HG03139 (cell line): ENCODE measurements around the gene RHOT1.
"Not testable (repeated sequence)": the region's sequence is repeated elsewhere in the genome, so short reads cannot be mapped to it uniquely, and the experiment has no call there.

Experiments used
- ATAC-seq: cut with Tn5 transposase; IDR thresholded peaks from one replicate; pipeline ENCODE4 v1.9.1; 2021; ENCODE audit not compliant: unreplicated experiment

RHOT1 gene

DNA sequence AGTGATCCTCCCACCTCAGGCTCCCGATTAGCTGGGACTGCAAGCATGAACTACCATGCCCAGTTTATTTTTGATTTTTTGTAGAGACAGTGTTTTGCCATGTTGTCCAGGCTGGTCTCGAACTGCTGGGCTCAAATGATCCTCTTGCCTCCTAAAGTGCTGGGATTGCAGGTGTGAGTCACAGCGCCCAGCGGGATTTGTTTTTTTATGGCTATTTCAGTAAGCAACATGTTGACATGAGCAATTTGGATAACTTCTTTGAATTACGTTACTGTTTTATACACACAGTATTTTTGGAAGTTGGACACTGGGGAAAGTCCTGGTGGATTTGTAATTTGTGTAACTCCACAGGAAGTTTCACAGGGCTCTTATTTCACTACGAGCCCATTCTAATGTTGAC is 18.5 kb upstream of the RHOT1 start:
- no peak for ATAC-seq

DNA sequence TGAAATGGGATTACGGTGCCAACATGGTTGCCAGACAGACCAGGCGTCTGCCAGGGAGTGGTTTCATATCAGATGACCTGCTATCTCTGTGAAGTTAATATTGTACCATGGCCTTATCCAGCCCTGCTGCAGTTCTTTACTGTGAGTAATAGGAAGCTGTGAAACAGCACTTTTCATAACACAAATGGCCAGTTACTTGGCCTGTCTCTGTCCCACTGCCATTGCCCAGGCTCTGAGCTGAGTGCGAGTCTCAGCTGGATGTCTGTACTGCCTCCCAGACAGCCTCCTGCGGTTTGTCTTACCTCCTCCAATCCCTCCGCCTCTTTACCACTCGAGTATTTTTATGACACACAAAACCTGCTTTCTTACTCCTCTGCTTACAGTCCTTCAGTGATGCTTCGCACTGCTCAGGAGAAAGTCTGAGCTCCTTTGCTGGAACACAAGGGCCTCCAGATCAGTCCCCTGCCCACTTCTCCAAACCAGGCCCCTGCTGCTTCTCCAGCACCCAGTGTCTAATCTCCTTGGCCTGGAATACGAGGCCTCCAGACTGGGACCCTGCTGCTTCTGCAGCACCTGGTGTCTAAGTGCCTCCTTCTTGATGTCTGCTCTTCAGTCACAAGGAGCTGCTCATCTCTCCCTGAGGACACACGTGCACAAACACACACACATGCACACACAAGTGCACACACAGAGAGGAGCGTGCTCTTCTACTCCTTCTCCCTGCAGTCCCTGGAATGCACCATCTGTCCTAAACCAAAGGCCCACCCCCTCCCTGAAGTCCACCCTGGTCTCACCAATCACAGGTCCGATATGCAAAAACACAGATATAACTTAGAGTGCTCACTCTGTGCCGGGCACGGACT is 17.1 kb upstream of the RHOT1 start:
- ATAC-seq = no peak

DNA sequence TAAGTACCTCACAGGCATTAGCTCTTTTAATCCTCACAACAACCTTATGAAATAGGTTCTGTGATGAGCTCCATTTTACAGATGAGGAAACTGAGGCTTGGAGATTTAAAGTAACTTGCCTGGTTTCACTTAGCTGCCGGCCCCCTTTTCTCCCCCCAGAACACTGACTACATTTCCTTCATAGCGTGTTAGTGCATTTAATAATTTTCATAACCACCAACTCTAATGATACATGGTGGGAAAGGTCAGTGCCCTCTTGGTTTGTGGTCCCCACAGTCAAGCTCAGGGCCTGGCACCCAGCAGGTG is 16.5 kb upstream of the RHOT1 start:
- ATAC-seq = no peak

DNA sequence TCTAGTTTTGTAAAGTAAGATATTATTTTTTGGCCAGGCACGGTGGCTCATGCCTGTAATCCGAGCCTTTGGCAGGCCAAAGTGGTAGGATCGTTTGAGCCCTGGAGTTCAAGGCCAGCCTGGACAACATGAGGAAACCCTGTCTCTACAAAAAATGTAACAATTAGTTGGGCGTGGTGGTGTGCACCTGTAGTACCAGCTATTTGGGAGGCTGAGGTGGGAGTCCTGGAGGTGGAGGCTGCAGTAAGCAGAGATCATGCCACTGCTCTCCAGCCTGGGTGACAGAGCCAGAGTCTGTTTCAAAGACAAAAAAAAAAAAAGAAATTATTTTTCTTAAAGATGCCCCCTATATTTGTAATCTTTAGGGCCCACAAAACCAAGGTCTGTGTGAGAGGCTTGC is 16.0 kb upstream of the RHOT1 start:
- ATAC-seq = no peak

DNA sequence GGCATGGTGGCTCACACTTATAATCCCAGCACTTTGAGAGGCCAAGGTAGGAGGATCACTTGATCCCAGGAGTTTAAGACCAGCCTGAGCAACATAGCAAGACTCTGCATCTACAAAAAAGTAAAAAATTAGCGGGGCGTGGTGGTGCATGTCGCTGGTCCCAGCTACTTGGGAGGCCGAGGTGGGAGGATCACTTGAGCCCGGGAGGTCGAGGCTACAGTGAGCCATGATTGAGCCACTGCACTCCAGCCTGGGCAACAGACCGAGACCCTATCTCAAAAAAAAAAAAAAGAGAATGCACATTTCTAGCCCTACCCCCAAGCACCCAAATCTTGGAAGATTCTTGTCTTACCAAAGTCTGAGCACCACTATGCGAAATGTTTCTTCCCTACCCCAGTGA is 15.6 kb upstream of the RHOT1 start:
- no peak for ATAC-seq

DNA sequence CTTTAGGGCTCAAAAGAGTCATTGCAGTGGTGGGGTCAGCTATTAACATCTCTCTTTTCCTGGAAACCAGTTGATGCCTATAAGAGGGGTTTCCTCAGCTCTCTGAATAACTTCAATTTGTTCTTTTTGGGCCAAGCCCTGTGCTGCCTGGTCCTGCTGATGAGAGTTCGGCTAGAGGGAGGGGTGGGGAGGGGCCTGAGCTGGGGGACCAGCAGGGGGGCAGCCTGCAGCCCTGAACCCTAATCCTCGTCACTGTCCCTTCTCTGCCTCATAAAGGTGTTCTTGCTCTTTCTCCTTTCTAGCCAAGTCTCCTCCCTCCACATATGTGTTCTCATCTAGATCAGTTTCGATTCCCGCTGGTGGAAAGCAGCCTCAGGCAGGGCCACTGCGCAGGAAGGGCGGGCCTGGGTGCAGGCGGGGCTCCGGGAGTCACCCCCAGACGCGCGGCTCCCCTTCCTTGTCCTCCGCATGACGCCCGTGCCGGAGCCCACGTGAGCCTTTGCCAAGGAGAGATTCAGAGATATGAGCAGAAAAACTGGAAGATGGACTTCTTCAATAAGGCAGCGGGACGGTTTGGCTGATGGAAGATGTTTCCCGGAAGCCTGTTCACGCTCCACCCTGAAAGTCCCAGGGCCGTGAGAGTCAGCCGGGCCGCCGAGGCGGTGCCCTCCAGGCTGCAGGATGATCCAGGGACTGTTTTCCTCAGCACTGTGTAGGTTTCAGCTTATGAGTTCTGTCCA is 15.0 kb upstream of the RHOT1 start:
- ATAC-seq = peak; percentile 68

DNA sequence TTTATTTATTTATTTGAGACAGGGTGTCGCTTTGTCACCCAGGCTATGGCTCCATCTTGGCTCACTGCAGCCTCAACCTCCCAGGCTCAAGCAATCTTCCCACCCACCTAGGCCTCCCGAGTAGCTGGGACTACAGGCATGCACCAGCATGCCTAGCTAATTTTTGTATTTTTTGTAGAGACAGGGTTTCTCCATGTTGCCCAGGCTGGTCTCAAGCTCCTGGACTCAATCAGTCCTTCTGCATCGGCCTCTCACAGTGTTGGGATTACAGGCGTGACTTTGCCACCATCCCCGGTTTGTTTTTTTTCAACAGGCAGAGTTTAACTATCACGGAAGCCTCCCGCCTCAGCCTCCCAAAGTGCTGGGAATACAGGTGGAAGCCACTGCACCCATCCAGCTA is 13.8 kb upstream of the RHOT1 start:
- not testable (repeated sequence) for ATAC-seq

- ATAC-seq = not testable (repeated sequence)
Observed at GRCh38 chr17:32135497-32136117, 6.7 kb upstream of the RHOT1 start.

- no peak for ATAC-seq
Observed at GRCh38 chr17:32136856-32137255, 5.4 kb upstream of the RHOT1 start.

DNA sequence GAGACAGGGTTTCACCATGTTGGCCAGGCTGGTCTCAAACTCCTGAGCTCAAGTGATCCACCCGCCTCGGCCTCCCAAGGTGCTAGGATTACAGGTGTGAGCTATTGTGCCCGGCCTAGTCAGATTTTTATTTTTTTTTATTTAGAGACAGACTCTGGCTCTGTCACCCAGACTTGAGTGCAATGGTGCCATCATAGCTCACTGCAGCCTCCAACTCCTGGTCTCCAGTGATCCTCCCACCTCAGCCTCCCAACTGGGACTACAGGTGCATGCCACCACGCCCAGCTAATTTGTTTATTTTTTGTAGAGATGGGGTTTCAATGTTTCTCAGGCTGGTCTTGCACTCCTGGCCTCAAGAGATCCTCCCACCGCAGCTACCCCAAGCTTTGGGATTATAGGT is 2.8 kb upstream of the RHOT1 start:
- ATAC-seq = not testable (repeated sequence)

DNA sequence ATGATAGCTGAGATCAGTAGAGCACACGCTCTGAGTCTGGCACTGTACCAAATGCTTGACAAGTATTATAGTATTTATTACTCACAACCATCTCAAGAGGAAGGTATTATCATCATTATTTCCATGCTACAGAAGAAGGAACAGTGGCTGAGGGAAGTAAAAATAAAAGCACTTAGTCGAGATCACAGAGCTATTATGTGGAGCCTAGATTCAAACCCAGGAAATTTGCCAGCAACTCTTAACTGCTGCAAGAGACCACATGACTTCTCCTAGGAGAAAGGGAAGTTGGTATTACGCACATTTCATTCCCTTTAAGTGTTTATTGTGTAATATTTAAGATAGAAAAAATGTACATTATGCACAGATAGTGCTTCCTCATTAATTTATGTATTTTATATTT is 1.0 kb upstream of the RHOT1 start:
- no peak for ATAC-seq

- ATAC-seq = no peak
Observed at GRCh38 chr17:32141679-32142037, 644 bp upstream of the RHOT1 start.

DNA sequence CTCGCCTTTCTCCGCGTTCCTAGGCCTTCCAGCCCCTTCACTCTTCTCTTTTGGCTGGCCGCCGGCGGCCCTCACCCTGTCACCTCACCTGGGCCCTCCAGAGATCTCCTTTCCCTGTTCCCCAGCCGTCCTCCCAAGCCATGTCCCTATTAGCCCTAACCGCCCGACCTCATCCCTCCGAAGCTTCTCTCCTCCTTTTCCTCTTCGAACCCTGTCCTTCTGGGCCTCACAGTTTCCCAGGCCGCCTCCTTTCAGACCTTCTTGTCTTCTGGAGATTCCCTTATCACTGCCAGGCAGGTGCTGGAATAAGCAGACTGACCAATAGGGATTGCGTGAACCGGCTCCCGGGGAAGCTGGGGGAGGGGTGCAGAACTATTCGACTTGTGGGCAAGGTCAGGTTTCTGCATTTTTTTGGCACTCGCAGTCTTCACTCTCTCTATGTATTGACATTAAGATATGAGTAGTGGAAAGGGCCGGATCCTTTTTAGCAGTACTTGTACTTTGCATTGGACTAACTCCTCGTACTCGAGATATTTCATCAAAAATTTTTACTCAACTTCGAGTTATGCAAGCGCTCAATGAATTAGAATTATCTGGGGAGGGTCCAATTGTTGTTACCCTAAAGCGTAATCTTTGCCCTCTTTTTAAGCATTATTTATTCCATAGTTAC is 690 bp downstream of the RHOT1 start:
- peak; percentile 12 for ATAC-seq

- no peak for ATAC-seq
Observed at GRCh38 chr17:32143527-32143870, 1.2 kb downstream of the RHOT1 start.

- not testable (repeated sequence) for ATAC-seq
Observed at GRCh38 chr17:32144442-32144841, 2.1 kb downstream of the RHOT1 start.

DNA sequence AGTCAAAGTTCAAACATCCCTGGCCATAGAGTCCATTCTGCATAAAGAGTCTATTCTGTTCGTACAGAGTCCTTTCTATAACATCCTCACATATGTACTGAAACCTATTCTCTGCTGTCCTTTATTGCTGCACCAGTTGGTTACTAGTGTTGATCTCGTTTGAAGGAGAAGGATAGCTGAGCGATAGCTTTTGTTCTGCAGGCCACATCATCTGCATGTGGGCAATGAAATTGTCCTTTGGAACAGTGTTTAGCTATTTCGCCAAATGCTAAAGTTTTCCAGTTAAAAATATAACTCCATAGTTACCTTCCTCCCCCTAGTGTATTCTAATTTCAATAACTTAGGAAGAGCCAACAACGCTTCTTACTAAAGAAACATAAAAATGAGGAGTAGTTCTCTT is 6.0 kb downstream of the RHOT1 start:
- no peak for ATAC-seq

GRCh38 chr17:32150358-32150757 is 8.1 kb downstream of the RHOT1 start:
- ATAC-seq = no peak

GRCh38 chr17:32152130-32152529 is 9.8 kb downstream of the RHOT1 start:
- ATAC-seq = no peak

GRCh38 chr17:32155896-32156295 is 13.6 kb downstream of the RHOT1 start:
- no peak for ATAC-seq

GRCh38 chr17:32156656-32157055 is 14.4 kb downstream of the RHOT1 start:
- ATAC-seq = no peak

DNA sequence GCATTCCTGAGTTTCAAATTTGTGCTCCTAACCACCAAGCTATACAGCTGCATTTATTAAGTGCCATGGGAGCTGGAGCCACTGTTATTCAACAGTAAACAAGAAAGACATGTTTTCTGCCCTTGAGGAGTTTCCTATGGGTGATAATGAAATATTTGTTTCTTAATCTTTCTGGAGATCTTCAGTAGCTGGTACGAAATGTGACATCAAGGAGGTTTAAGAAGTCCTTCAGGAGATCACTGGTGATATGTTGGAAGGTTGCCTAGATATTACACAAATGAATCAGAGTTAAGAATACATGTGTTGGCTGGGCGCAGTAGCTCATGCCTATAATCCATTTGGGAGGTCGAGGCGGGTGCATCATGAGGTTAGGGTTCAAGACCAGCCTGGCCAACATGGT is 14.9 kb downstream of the RHOT1 start:
- ATAC-seq = no peak
